ENCODE data around the gene FNDC3B.

Gene FNDC3B

DNA sequence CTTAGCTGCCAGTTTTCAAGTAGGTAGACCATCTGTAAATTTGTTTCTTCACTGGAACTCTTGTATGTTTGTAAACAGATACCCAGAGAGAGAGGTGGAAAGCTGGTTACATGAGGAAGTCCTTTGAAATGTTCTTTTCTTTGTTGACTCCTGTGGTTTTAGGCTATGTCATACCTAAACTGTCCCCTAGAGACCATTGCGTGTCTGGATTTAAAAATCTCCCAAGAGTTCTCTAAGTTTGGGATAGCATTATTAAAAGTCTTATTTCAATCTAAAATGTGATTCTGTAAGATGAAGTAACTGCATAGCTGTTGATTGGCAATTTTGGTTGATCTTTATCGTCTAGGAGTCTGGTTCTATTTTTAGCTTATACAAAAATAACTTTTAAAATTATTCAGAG, 281.7 kb downstream of the FNDC3B start:
- FAIRE-seq: no peak

DNA sequence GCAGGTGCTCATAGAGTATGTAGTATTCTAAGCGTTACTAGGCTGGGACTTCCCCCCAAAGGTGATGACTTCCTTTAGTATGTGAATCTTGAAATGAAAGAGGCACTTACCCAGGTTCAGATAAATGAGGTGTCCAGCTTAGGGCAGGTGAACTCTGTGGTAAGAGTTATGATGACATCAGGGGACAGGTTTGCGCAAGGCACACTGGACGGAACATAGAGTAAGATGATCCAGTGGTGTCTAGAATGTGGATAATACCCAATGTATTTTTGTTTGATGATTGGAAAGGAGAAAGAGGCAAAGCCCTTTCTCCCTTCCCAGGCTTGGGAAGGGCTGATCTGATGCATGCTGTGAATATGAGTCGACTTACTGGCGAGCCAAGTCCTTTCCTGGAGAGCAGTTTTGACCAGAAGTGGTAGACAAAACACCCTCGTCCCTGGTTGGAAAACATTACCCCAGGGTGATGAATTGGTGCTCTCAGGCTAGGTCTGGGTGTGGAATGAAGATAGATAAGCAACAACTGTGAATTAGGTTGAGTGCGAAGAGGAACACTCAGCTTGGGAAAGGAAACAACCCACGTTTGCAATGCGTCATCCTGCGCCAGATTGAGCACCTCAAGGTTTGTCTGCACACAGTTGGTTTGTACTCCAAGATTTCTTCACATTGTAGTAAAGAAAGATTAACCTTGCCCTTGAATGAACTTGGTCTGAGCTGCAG, 284.7 kb downstream of the FNDC3B start:
- no peak for FAIRE-seq

DNA sequence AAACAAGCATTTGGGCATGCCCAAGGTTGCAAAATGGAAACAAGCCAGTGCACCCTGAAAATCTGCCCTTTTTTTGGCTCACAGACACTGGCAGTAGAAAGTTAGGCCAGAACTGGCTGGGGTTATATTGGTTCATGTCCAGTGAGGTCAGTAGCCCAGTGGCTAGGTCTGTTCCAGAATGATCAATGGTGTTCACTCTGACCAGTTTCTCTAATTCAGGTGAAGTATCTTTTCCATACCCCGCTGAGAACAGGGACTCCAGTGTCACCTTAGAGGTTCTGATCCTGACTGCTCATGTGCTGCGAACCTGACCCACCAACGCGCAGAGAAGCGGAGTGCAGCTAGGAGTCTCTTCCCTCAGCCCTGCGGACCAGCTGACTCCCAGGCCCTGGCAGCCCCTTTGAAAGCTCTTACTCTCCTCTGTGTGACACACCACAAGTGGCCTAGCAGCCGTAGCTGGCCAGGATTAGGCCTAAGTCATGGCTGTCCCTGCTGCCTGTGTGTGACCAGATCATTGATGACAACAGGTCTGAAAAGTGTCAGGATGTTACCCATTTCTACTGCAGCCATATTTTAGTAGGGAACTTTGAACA, 285.3 kb downstream of the FNDC3B start:
- FAIRE-seq: no peak

GRCh38 chr3:172325461-172325860, 286.1 kb downstream of the FNDC3B start:
- no peak for FAIRE-seq

DNA sequence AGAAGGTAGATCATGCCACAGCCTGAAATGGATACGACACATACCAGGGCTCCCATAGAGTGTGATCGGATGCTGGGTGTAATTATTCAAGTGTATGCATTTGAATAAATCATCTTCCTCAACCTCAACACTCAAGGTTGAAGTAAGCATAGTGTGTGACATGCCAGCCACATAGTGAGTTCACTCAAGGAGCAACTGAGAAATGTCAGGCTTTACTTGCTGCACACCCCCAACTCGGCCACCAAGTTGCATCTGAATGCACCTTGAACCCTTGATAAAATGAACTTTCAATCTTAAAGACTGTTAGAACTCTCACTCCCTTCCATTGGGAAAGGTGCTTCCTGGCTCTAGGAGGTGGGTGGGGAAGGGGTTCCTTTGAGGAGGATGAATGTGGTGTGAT, 287.6 kb downstream of the FNDC3B start:
- no peak for FAIRE-seq

DNA sequence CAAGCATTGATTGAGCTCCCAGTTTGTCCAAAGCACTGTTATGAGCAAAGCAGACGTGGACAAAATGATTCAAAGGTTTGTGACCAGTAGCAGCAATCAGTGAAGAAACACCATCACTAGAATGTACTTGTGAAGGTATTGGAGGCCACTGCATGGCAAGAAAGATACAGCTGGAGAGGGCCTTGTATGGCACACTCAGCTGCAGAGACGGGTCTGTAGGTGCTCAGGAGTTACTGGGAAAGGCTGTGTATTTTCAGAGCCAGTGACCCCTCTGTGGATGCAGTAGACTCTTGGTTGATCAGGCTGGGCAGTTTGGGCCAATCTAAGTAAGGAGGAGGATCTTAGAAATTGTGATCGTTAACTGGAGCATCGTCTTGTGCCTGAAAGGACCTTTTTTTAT, 288.9 kb downstream of the FNDC3B start:
- no peak for FAIRE-seq

GRCh38 chr3:172329070-172329469, 289.7 kb downstream of the FNDC3B start:
- no peak for FAIRE-seq

DNA sequence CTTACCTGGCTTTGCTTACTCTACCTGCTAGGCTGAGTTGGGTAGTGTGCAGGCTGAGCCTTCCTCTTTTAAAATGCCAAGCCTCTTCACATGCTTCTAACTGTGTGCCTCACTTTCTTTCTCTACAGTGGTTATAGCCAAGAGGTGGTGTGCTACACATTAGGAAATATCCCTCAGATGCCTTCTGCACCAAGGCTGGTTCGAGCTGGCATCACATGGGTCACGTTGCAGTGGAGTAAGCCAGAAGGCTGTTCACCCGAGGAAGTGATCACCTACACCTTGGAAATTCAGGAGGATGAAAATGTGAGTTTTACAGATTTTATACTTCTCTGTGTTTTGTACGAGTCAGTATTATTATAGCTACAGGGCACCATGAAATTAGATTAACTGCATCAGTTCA, 291.0 kb downstream of the FNDC3B start:
- no peak for FAIRE-seq

DNA sequence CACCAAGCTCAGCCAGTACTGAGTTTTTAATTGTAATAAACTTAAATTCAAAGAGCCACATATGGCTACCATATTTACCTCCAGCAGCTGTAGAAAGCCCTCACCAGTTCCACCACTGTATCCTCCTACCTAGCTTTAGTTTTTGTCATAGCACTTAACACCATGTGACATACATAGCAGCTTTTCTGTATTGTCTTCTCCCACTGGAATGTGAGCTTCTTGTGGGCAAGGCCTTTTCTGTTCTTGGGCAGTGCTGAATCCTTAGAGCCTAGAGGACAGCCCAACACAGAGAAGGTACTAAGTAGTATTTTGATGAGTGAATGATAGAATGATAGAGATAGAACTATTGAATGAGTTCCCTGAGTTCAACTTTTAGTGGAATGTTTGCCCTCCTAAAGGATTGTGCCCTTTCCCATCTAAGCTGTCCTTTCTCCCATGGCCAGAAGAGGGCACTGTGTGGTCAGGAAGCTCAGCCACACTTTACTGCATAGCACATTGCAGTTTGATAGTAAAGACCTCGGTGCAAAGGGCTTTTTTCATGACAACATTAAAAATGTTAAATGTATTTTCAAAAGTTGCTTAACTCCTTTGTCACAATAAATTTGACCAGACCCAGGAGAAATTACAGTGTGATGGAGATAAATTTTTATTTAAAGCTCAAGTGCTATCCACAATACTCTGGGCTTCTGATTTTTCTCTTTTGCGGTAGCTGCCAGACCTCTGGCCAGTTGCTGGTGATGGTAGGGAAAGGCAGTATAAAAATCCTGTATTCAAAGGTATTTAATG, 293.1 kb downstream of the FNDC3B start:
- peak; percentile 88 for FAIRE-seq

DNA sequence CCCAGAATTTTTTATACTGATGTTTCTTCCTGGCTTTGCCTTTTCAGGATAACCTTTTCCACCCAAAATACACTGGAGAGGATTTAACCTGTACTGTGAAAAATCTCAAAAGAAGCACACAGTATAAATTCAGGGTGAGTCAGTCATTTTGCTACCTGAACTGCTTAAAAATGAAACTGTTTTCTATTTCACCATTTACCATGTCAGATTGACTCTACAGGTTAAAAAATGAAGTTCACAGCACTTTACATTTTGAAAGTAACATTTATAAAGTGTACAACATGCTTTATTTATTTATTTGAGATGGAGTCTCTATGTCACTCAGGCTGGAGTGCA, 293.6 kb downstream of the FNDC3B start:
- FAIRE-seq: no peak

- FAIRE-seq: no peak
Measured at GRCh38 chr3:172333692-172334457, 294.5 kb downstream of the FNDC3B start.

- no peak for FAIRE-seq
Measured at GRCh38 chr3:172334671-172335207, 295.4 kb downstream of the FNDC3B start.

DNA sequence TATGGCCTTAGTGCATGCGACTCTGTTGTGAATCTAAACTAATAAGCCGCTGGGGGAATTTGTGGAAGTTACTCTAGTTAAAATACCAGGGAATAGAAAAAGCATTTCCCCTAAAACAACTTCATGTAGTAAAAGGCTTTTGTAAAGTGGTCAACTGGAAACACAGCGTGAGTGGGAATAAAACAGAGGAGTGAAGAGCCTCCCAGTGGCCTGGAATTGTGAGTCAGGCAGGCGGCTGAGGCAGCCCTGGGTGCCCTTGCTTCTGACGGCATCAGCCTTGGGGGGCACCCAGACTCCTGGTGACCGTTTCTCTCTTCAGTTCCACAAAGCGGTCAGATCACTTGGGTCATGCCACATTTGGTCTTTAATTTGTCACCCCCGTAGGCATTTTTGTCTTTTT, 300.5 kb downstream of the FNDC3B start:
- FAIRE-seq: no peak

- FAIRE-seq: no peak
Measured at GRCh38 chr3:172340583-172340982, 301.2 kb downstream of the FNDC3B start.

GRCh38 chr3:172341482-172342059, 302.2 kb downstream of the FNDC3B start:
- FAIRE-seq: no peak

DNA sequence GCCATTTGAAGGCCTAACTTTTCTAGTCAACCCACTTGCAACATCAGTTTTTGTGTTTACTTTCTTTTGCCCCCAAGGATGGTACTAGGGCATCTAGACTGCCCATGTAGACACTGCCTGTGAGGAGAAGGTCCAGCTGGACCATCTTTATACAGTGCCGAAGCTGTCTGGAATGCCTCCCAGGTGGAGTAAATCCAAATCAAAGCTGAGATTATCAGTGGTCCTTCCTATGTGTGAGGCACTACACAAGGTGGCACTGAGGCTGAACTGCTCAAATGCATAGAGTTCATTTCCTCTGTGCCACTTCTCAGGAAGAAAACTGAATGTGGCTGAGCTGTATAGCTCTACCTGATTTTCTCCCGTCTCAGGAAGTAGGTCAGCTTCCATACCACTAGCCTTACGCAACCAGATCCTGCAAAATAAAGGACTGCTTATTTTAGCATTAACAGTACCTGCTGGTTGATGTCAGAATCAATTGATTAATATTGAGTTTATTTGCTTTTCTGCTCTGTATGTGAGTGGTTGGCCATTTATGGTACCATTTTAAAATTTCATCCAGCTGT, 302.8 kb downstream of the FNDC3B start:
- FAIRE-seq: no peak

DNA sequence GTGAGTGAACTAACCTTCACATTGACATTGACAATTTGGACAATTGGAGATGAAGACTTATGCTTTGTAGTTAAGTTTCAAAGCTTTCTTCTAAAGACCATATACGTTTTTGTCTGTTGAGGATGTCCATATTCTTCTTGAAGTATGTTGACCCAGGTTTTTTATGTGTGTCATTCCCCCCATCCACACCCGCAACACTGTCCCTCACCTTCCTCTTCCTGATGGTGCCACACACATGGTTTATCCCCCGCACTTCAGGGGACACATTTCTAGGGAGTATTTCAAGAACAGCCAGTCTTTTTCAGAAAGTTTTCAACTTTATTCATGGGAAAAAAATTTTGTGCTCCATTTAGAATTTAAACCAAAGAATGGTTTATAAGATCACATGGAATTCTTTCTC, 303.7 kb downstream of the FNDC3B start:
- FAIRE-seq: no peak

DNA sequence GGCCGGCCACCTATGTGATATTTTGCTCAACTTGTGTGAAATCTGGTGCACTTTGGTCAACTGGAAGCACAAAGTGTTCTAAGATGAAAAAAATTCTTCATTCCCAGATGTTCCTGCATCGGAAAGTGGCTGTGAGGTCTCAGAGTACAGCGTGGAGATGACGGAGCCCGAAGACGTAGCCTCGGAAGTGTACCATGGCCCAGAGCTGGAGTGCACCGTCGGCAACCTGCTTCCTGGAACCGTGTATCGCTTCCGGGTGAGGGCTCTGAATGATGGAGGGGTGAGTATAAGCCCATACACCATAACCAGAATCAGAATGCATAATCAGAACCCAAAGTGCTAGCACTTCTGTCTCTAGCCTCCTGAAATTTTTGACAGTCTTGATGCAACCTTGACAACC, 304.6 kb downstream of the FNDC3B start:
- no peak for FAIRE-seq

DNA sequence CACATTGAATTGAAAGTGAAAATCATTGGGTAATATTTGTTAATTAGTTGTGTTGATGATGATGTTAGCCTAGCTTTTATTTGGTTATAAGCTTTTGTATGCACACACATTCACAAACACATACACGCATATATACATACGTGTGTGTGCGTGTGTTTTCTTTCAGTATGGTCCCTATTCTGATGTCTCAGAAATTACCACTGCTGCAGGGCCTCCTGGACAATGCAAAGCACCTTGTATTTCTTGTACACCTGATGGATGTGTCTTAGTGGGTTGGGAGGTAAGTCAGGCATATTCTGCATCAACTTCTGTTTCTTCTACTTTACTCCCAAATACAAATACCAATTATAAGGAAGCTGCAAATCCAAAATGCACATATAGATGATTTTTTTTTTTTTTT, 306.8 kb downstream of the FNDC3B start:
- FAIRE-seq: no peak

DNA sequence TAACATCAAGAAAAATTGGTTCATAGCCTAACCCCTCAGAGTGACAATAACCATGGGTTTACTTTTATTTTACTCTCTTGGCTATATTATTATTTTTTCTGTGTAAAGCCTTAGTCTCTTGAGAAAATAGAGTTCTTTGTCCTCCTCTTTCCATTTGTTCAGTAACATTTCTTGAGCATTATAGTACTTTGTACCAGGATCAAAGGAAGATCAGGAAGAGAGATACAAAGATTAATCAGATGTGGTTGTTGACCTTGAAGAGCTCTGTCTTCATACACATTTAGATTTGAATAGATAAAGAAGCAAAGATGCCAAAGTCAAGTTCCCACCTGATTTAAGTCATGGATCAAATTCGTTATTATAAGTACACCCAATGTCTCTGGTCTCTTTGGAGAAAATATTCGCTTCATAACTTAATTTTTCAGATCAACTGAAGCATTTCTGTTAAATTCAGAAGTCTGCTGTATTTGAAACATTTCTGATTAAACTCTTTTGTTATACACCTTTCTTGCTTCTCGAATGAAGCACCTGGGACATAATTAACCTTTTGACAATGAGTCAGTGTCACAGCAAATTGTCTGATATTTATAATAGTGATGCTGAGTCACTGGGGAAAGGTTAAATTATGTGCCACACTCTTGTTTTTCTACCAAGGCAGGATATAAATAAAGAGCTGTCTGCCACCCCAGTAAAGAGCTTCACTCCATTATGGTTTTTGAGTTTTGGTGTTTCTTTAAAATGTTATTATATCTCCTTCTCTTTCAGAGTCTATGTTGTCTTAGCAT, 308.7 kb downstream of the FNDC3B start:
- FAIRE-seq: no peak

- FAIRE-seq: no peak
Measured at GRCh38 chr3:172351895-172352466, 312.6 kb downstream of the FNDC3B start.

All from endometrium (tissue), 2 donors.